NCI-H748 (cell line): ENCODE results near the gene EPN2.
A peak's percentile ranks its signal among the peaks of the same experiment; 100 is the strongest.

Source experiments
- DNase-seq: peaks from one replicate; lab custom pipeline; 2025; ENCODE audit not compliant: unreplicated experiment; lab: John Stamatoyannopoulos, UW

EPN2 gene

DNA sequence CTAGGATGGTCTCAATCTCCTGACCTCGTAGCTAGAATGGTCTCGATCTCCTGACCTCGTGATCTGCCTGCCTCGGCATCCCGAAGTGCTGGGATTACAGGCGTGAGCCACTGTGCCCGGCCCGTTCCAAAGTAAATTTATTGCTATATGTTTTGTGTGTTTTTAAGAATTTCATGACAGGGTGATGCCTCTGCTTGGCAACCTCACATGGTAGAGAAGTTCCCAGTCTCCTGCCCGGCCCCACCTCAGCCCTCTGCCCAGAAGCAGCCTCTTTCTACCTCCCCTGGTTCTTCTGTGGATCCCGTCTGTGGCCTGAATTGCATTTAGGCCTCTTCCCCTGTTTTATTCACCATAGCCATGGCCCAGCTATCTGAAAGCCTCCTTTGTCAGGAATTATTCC, 70.4 kb downstream of the EPN2 start:
- no peak for DNase-seq

DNA sequence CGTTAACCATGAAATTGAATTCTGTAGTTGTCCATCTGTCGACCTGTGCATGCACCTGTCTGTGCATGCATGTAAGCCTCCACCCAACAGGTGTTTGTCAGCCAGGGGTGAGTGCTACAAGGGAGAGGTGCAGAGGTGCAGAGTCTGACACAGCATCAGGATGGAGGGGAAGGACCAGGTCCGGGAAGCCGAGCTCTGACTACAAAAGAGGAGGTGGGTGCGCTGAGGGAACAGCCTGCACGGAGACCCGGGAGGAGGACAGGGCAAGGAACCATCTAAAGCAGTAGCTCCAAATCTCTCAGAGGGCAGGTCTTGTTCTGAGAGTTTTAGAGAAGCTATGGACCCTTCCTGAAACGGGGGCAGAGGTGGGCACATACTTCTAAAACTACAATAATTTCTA, 71.2 kb downstream of the EPN2 start:
- peak; percentile 22 for DNase-seq

DNA sequence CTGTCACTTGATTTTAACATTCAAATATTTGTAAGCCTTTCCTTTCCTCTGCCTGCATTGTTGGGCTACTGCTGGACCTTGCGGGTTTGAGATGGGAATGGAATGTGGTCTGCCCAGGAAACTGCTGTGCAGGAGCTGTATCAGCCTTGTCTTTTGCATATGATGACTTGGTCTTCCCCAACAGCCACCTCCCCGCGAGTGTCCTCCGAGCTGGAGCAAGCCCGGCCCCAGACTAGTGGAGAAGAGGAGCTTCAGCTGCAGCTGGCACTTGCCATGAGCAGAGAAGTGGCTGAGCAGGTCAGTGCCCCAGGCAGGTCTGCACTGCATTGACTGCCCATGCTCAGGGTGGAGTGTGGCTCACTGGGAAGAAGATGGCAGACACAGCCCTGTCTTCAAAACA, 72.5 kb downstream of the EPN2 start:
- DNase-seq, result no peak

DNA sequence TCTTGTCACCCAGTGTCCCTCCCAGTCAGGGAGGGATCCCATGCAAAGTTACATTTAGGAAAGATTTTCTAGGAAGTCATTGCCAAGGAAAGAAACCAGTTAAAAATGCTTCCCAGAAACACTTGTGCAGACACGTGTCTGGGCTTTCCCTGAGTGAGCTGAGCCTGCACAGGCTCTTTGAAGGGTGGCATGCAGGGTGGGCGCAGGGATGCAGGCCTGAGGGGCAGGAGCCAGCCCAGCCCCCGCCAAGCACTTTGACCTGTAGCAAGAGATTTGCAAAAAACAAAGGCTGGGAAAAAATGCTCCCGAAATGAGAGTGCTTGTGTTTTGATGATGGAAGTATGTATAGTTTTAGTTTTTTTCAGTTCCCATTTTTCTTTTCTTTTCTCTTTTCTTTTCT, 73.0 kb downstream of the EPN2 start:
- no peak for DNase-seq

DNA sequence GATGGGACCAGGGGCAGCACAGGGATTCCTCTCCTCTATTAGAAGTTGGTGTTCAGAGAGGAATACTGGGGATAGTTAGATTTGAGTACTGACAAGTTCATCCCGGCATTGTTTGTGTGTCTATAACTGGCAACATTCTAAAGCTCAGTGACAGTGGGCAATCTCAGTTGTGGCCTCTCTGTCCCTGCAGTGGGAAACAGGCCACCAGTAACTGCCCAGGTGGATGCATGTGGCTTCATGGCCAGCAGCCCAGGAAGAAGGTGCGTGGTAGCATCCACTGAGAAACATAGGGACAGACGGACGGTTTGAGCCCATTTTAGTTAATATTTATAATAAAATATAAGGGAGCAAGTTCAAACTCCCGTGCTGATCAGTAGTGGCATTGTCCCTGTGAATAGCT, 73.8 kb downstream of the EPN2 start:
- no peak for DNase-seq

DNA sequence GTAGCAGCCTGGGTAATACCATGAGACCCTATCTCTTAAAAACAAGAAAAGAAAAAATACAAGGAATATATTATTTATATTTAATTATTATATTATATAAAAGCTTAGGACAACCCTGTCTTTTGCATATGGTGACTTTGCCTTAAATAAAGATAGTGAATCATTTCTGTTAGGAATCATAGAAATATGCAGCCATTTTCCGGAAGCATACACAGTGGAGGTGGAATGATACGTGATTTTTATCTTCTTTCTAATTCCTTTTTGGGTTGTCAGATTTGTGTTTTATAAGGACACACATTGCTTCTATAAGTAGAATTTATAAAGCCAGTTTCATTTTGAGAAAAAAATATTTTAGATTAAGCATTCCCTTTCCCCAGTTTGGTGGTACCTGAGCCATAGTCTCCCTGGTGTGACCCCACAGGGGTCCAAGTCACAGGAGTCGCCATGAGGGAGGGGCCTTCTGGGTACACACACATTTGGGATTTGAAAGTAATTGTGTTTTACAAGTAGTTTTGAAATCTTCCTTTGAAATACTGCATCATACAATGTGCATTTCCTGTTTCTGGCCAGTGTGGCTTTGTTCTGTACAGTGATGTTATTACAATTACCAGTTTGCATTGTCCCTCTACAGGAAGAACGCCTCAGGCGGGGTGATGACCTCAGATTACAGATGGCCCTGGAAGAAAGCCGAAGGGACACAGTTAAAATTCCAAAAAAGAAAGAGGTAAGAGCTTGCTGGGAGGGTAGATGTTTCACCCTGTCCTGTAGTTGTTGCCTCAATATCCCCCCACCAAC, 74.5 kb downstream of the EPN2 start:
- no peak for DNase-seq

DNA sequence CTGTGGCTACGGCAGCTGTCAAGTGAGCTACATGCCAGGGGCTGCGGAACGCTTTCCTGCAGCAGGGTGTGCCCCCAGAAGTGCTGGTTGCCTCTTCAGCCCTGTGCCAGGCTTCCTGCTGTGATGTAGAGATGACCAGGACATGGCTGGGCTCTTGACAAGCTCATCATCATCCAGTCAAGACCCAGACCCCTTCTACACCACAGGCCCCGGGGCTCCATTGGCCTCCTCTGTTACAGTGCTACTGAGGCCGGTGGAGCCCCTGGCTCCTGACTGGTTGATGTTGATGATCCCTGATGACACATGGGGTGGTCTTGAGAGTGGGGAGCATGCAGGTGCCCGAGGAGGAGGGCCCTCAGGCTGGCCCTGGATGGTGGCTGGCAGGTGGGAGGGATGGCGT, 75.2 kb downstream of the EPN2 start:
- no peak for DNase-seq

DNA sequence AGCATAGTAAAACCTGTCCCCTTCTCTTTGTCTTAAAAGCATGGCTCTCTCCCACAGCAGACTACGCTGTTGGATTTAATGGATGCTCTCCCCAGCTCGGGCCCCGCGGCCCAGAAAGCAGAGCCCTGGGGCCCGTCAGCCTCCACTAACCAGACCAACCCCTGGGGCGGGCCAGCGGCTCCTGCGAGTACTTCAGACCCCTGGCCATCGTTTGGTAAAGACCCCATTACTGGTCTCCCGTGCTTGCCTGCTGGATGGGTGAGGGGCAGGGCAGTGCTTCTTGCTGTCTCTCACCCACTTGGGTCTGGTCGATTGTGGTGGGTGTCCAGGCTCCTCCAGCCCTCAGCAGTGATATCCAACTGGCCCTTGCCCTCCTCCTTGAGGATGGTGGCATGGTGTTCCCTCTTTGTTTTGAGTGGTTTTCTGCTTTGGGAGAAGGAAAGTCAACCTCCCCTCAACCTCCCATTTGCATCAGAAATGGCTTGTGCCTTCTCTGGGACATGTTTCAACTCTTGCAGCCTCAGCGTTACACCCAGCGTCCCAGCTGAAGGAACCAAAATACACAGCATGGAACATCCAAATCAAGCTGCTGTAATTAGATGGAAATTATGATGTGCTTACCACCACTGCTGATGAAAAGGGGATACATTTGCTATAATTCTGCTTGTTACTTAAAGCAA, 76.0 kb downstream of the EPN2 start:
- no peak for DNase-seq

DNA sequence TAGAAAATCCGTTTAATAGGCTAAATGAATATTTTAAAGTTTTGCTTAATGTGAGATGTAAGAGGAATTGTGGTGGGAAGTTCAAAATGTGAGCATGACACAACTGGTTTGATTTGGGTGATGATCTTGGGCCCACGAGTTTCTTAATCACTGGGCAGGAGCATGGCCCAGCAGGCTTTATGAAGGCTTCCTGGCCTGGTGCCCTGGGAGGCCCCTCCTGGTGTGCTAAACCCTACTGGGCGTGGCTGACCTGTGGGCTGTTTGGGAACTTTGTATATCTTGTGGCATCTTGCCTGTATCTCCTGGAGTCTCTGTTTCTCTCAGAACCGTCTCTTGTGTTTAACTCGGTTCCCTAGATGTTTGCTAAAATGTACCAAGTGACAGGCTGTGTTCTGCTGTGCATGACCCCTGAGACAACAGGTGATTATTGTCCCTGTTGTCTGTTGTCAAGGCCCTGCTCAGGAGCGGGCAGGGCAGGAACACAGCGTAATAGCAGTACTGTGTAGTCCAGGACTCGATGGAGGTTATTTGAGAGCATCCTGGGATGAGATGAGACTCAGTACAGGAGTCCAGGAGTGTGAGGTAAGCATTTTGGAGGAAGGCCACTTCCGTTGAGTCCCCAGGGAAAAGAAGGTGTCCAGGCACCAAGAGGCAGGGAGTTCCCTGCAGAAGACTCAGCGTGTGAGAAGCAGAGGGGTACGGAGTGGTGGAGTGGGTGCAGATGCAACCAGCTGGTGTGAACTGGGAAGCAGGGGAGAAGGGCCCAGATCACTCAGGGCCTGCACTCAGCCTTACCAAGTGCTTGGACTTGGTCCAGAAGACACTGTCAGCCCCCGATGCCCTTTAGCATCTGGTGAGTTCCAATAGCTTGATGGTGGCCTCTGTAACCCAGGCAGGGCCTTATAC, 76.8 kb downstream of the EPN2 start:
- DNase-seq, result no peak

DNA sequence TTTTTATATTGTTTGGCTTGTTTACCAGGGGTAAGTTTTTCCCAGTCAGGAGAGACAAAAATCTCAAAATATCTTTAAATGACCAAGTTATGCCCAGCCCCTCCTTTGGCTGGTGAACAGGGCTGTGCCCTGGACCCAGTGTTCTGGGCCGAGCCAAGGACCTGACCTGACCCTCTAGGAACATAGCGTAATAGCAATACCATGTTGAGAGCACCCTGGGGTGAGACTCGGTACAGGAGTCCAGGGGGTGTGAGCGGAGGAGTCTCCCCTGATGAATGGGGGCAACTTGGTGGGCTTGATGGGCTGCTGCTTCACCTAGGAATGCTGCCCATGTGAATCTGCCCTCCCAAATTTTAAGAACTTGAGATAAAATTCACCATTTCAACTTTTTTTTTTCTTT, 77.9 kb downstream of the EPN2 start:
- DNase-seq, result no peak

DNA sequence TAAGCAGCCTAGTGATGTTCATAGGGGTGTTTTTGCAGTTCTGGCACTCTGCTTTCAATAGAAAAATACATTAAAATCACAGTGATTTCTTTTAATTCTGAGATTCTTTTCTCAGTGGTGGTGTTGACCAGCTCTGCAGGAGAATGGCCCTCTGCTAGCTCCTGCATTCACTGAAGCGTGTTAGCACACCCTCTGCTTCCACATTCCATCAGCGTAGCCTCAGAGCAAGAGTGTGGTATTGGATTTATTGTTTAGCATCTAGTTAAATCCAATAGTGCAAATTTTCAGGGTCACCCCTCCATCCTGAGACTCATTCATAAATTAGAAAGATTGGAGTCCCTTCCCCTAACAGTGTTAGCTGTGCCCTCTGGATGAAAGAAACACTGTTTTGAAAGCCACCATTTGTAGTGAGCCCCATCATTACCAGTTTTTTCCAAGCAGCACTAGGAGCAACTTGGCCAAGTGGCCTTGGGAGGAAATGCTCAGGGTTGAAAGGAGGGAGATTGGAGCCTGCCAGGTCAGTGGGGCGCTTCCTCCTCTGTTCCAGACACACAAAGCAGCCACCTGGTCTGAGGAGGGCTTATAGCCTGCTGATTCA, 79.7 kb downstream of the EPN2 start:
- DNase-seq, result no peak

DNA sequence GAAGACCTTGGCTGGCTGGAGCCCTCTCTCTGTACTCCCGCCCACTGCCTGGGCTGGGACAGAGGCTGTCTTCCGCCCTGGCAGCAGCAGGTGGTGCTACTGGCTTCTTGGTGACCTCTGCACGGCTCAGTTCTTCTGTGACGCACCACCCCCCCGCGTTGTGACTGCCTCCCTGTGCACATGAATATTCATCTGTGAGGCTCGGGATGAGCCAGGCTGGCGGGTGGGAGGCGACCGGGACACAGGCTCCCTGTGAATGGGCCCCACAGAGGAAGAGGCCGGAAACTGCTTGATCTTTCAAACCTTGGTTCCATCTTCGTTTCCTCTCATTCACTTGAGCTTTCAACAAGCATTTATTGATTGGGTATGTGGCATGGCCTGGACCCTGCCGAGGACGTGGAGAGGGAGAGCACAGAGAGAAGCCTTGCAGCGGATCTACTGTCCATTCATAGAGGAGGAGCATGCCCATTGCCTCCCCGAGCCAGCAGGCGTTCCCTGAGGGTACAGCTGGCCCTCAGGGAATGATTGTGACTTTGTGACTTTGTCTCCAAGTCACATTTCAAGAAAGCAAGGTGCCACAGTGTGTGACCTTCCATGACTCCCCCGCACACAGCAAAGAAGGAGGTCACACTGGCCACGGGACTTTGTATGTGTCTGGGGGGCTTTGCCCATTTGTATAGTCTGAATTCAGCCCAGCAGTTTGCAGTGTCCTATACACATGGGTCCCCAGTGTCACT, 80.4 kb downstream of the EPN2 start:
- DNase-seq, result no peak

DNA sequence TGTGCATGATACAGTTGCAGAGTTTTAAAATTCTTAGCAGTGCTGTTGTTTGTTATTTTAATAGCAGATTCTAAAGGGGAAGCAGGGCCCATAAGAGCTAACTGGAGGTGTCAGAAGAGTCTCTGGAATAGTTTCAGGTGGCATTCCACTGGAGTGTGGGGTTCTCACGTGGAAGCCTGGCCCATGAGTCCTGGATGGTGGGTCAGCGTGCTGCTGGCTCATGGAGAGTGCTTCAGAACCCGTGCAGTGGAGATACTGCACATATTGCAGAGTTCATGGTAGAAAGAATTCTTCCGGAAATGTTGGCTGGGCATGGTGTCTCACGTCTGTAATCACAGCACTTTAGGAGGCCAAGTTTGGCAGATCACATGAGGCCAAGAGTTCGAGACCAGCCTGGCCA, 81.4 kb downstream of the EPN2 start:
- no peak for DNase-seq

DNA sequence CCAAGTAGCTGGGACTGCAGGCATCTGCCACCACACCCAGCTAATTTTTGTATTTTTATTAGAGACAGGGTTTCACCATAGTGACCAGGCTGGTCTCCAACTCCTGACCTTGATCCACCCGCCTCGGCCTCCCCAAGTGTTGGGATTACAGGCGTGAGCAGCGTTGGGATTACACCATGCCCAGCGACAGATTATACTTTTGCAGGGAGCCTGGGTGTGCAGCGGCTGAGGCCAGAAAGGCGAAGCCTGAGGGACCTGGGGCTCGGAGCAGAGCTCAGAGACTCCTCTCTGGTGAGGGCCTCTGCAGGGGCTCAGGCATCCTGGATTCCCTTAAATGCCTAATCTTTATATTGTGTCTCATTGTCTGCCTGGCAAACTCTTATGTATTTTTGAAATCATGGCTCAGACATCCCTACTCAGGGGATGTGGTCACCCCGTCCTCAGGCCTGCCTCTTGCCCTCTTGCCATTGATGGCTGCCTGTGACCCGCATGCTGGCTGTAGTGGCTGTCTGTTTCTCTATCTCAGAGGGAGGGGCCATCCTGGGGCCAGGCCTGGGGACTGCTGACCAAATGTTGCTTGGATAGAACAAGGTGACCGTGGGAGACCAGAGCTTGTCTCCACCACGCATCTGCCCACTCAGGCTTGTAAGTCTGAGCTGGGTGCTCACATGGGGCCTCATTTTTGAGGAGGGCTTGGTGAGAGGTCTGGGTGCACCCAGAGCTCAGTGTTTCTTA, 82.8 kb downstream of the EPN2 start:
- no peak for DNase-seq

DNA sequence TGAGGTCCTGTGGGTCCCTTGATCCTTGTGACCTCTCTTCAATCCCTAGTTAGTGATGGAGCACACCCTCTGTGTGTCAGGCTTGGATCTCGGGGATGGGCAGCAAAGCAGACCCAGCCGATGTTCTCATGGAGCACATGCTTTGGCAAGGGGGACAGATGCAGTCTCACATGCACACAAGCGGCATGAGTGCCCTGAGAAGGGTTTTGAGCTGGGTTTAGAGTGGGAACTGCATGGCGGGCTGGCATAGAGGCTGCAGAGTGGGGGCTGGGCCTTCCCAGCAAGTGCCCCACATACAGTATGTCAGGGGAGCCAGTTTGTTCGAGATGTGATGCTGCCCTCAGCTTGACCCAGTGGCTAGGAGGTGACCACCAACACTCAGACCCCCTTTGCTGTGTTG, 83.7 kb downstream of the EPN2 start:
- no peak for DNase-seq

DNA sequence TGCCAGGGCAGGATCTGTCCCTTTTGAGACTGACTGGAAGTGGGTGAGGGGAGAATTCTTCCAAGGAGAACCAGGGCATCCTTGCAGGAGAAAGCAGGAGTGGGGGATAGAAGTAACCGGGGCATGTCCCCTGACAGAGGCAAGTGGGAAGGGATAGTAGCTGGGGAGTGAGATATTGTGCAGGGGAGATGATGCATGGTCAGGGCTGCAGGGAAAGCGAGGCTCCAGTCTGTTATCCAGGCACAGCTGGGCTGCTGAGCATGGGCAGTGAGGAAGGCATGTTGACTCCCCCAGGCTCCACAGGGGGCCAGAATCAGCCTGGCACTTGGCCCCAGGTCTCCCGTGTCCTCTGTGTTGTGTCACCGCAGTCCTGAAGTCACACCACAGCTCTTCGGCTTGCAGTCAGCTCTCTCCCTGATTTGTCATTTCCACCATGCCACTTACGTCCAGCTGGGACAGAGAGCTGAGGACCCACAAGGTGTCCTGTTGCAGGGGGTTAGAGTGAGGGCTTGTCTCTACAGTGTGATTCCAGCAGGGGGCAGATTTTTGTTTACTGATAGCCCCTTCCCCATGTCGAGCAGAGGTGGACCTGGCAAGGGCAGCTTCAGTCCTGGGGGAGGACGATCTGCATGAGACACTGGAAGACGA, 84.4 kb downstream of the EPN2 start:
- no peak for DNase-seq

DNA sequence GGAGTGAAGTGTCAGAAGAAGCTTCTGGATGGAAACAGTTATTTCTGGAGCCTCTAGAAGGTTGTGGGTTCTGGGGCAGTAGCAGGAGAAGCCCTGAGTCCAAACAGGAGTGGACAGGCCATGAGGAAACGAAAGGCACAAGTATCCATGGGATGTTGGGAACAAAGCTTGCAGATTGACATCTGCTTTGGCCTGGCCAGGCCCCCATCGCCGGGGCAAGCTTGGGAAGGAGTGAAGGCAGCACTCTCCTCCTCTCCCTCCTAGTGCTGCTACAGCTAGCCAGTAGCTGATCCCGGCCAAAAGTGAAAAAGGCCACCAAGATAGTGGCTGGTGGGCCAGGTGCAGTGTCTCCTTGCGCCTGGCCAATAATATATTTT, 85.0 kb downstream of the EPN2 start:
- no peak for DNase-seq

DNA sequence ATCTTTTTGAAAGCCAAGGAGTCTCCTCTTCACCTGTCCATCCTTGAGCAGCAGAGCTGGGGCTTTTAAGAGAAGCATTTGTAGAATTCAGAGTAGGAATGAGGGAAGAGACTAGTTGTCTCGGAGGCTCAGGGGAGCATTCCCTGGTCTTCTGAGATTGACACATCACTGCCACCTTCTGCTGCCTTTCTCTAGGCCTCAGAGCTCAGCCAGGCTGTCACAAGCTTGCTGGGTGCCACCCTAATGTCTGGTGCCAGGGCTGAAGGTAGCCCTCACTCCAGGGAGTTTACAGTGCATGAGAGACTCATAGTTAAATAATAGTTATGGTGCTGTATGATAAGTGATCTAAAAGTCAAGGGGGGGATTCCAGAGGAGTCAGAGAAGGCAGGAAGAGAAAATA, 85.7 kb downstream of the EPN2 start:
- DNase-seq, result no peak

DNA sequence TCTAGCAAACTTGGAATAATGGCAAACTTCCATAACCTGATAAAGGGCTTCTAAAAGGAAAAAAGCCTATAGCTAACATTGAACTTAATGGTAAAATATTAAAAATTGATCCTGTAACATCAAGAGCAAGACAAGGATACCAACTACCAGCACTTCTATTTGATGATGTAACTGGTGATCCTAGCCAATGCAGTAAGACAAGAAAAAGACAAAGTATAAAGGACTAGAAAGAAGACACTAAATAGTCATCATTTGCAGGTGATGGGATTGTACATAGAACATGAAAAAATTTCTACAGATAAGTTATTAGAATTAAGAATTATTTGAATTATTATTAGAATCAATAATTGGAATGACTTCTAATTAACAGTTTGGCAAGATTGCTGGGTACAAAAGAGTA, 88.4 kb downstream of the EPN2 start:
- DNase-seq, result no peak
